Stimulated activated CD4-positive, alpha-beta T cell treated with anti-CD3 and anti-CD28 coated beads, Interleukin-12 subunit alpha, Interleukin-12 subunit beta, amount 100 ng/mL, for 4 hours (primary cell): Measurements from ENCODE around the gene UBE2Z.
"Not testable (repeated sequence)": the region's sequence is repeated elsewhere in the genome, so short reads cannot be mapped to it uniquely, and the experiment has no call there.

Source experiments
- DNase-seq: peaks from one replicate; pipeline ENCODE4 v3.0.0-alpha.2; 2020

The UBE2Z gene

DNA sequence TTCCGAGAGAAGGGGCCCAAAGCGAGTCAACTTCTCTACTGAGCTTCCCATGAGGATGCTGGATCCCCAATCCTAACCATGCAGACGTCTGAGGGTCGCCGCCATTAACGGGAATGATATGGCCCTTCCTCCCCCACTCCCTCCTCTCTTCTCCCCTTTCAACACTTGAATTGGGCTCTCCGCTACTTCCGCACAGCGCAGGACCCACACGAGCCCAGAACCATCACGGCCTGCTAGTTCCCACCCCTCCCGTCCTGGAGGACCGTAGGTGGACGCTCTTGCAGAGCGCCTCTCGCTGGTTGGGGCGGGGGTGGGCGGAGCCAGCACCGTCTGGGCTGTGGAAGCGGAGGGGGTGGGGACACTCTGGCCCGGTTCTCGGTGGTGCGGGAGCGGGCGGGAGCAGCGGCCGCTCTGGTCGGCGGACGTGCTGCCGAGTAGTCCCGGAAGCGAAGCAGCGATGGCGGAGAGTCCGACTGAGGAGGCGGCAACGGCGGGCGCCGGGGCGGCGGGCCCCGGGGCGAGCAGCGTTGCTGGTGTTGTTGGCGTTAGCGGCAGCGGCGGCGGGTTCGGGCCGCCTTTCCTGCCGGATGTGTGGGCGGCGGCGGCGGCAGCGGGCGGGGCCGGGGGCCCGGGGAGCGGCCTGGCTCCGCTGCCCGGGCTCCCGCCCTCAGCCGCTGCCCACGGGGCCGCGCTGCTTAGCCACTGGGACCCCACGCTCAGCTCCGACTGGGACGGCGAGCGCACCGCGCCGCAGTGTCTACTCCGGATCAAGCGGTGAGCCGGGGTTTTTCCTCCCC, at the start of gene UBE2Z:
UBE2Z (plus strand) TSS at position 361 of the 797 bp plus-strand sequence; CDS start at position 458, 97 bp downstream.
- DNase-seq, result peak; percentile 89

DNA sequence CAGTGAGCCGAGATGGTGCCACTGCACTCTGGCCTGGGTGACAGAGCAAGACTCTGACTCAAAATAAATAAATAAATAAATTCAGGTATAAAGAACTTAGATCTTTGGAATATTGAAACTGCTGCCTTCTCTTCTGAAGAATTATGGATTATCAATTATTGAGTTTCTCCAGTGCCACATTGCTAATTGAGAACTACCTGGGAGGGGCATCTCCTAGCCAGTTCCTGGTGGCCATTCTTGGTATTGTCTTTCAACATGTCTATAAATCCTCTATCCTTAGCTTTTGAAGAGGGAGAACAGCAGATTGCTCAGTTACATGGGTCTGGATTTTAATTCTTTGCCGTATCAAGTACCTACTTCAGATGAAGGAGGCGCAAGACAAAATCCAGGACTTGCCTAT, 48.2 kb upstream of the UBE2Z start:
- DNase-seq, result no peak

DNA sequence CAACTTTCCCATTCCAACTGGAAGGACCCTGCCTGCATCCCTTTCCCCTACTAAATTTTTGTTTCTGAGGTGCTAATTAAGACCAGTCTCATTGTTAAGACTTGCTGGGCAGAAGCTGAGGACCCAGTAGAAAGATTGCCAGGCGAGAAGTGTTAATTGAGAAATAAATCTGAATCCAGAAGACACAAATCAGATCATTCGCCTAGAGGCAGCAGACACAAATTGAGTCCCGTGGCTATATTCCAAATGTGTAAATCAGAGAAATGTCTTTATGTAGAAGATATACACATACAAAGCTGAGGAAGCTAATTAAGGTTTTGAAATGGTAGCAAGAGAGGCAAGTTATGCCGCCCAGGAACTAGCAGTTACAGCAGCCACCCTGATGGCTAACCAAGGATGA, 47.8 kb upstream of the UBE2Z start:
- no peak for DNase-seq

DNA sequence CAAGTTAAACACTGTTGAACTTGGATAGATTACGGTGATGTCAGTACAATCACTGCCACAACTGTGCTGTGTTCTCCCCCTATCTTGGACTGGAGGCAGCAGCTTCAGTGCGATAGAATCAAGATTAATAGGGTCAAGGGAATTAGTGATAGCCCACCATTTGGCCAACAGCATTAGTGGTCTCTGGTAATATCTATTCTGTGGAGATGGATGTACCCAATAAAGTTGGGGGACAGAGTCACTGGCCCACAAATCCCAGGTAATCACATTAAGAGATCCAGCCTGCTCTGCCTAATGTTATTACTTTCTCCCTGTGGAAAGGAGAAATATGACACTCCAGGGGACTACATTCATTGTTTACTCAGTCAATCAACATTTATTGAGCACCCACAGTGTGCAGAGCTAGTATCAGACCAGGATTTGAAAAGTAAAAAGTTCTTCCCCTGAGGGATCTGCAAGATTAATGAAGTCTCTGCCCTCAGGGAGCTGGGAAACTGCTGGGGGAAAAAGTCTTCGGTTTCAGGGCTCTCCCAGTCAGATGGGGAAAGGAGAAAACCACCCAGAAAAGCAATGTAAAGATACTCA, 39.2 kb upstream of the UBE2Z start:
- DNase-seq, result no peak

DNA sequence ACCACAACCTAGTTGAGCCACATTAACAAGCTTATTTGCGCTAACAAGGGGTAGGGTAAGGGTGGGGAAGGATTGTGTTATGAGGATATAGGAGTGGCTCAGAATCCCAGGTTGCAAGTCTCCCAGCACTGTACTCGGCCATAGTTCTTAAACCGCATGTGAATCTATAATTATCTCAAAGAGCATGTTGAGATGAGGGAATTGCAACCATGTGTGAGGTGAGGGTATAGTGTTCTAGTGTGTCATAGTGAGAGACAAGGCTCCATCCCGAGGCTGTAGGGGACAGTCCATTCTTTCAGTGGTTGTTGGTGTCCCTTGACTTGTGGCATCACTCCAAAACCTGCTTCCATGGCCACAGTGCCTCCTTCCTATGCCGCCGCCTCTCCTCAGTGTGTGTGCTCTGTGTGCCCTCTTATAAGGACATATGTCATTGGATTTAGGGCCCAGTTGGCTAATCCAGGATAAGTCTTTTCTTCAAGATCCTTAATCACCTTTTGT, 38.3 kb upstream of the UBE2Z start:
- no peak for DNase-seq

DNA sequence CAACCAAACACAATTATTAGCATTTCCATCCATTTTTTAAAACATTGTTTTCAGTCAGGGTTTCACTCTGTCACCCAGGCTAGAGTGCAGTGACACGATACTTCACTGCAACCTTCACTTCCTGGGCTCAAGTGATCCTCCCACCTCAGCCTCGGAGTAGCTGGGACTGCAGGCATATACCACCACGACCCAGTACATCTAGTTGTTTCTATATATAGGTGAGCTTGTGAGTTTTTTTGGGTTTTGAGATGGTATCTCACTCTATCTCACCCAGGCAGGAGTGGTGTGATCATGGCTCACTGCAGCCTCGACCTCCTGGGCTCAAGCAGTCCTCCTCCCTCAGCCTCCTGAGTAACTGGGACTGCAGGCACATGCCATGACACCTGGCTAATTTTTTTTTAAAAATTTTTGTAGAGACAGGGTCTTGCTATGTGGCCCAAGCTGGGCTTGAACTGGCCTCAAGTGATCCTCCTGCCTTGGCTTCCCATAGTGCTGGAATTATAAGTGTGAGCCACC, 37.1 kb upstream of the UBE2Z start:
- no peak for DNase-seq

DNA sequence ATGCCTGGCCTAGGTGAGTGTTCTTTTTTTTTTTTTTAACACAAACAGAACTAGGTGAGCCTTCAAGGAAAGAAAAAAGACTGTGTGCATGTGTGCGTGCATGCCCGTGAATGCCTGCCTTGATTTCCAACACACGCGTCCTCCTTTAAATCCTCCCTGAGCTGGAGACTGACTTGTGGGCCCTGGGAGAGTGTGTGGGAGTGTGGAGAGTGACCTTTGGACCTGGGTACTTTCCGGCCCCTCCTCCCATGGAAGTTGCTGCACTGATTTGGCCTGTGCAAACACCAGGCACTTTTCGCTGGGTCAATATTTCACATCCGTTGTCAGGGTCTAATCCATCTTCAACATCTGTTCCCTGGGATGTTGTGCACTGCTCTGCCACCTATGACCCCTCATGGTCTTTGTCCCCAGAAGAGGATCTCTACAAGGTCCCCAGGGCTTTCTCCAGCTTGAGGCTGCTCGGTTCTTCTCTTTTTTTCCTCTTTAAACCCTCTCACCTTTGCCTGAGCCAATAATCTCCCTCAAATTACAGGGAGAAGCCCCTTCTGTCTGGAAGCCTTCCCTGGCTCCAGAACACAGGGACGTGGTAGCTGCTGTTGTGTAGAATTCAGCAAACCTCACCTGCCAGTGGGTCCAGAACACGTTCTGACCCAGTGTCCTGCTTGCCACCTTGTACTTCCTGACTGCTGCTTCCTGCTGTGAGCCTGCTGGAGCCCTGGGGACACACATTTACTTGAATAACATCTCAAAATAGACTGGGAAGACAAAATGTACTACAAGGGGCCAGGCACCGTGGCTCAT, 36.5 kb upstream of the UBE2Z start:
- no peak for DNase-seq

DNA sequence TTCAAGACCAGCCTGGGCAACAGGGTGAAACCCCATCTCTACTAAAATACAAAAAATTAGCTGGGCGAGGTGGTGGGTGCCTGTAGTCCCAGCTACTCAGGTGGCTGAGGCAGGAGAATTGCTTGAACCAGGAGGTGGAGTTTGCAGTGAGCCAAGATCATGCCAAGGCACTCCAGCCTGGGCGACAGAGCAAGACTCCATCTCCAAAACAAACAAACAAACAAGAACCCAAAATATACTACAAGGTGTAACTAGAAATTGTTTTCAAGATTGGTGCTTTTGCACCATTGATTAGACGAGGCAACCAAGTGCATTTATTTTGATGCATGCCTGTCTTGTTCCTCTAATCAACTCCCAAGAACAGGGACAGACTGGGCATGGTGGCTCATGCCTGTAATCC, 35.8 kb upstream of the UBE2Z start:
- not testable (repeated sequence) for DNase-seq

DNA sequence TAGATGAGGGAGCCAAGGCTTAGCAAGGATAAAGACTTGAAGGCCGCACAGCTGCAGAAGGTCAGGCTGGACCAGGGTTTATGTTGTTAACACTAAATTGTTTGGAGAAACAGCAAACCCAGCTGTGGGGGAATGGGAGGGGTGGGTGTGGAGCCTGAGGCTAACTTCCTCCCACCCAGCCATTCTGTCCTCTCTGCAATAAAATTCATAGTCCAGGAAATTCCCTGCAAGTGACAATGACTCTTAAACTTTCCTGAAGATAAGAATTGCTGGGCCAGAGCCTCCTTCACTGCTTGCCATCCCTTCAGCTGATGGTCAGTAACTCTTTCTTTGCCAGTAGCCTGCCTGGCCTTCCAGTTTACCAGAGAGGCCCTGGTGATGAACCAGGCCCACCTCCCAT, 35.0 kb upstream of the UBE2Z start:
- DNase-seq, result no peak

DNA sequence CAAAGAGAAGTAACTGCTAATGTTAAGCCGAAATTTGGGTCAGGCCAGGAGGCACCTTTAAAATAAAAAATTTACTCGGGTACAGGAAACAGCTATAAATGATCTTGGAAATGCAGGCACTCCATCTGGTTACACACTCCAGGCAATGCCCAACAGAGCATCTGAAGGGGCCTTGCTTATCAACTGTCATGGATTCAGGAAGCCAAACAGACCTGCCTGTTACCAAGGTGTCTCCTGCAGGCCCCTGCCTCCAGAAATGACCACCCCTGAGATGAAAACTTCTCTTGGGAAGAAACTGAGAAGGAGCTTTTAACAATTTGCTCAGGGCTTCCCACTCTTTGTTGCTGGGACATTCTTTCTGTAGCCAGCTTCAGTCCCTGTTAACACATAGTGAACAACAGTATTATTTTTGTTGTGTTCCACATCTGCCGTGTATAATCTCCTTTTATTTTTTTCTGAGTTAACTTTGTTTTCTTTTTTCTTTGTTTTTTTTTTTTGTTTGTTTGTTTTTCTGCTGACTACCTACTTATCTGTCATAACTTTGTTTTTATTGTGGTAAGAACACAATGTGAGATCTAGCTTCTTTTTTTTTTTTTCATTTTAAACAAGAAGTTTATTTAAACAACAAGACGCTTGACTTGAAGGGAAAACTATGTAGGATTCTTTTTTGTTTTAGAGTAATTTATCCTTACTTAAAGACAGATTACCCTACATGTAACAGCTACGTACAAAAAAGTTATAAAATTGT, 34.3 kb upstream of the UBE2Z start:
- DNase-seq, result no peak

DNA sequence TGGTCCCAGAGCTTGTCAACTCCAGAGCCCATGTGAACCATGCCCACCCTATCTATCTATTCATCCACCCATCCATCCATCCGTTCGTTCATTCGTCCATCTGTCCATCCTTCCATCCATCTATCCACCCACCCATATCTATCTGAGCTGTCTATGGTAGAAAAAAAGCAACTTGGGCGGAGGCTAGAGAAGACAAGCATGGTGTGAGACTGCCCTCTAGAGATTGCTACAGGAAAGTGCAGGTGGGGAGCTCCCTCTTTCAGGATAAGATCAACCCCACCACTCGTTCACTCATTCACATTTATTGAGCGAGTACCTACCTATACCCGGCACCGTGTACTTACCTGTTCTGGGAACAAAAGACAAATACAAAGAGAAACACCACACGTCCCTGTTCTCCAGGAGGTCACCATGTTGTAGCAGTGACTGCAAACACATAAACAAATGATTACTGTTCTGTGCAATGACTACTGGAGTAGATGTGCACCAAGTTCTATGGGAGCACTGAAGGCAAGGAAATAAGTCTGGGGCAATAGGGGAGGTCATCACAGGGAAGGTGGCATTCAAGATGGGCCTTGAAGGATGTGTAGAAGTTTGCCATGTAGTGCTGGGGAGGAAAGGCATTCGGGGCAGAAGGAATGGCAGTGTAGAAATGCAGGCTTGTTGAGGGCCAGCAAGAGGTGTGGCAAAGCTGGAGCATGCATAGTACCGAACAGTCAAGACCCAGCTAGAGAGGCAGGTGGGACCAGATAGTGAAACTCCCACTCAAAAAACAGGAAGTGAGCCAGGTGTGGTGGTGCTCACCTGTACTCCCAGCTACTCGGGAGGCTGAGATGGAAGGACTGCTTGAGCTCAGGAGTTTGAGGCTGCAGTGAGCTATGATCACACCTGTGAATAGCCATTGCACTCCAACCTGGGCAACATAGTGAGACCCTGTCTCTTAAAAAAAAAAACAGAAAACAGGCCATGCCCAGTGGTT, 29.0 kb upstream of the UBE2Z start:
- DNase-seq, result peak; percentile 18

DNA sequence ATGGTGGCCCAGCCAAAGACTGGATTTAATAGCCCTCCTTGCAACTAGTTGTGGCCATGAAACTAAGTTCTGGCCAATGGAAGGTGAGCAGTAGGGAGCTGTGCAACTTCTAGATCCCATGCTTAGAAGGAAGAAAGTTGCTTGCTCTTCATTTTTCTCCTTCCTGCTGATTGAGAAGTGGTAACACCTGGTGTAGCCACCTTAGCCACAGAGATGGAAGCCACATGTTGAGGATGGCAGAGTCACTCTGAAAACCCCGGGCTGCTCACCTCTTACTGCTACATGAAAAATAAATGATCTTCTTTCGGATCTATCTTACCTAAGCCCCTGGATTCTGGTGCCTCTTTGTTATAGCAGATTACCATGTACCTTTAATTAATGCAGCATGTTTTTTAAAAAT, 25.9 kb upstream of the UBE2Z start:
- DNase-seq, result no peak

DNA sequence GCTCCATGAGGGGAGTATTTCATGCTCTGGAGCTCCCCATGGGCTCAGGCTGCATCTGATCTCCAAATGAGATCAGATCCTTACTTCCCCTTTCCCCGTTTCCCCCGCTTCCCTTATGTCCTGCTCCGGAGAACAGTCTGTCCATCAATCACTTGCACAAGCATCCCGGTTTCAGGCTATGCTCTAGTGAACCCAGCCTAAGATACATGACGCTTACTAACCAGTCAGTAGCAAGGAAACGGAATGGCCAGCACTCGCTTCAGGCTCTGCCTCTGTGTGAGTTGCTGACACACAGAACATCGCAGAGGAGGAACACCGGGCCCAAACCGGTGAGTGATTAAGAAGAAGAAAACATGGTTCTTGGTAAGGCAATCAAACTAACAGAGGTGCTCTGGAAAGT, 25.0 kb upstream of the UBE2Z start:
- no peak for DNase-seq

DNA sequence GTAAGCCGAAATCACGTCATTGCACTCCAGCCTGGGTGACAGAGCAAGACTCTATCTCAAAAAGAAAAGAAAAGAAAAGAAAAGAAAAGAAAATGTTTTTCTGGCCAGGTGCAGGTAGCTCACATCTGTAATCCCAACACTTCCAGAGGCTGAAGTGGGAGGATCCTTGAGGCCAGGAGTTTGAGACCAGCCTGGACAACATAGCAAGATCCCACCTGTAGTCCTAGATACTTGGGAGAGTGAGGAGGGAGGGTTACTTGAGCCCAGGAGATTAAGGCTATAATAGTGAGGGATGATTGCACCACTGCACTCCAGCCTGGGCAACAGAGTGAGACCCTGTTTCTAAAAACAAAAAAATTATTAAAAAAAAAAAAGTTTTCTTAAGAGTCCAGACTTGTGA, 18.1 kb upstream of the UBE2Z start:
- DNase-seq, result no peak

DNA sequence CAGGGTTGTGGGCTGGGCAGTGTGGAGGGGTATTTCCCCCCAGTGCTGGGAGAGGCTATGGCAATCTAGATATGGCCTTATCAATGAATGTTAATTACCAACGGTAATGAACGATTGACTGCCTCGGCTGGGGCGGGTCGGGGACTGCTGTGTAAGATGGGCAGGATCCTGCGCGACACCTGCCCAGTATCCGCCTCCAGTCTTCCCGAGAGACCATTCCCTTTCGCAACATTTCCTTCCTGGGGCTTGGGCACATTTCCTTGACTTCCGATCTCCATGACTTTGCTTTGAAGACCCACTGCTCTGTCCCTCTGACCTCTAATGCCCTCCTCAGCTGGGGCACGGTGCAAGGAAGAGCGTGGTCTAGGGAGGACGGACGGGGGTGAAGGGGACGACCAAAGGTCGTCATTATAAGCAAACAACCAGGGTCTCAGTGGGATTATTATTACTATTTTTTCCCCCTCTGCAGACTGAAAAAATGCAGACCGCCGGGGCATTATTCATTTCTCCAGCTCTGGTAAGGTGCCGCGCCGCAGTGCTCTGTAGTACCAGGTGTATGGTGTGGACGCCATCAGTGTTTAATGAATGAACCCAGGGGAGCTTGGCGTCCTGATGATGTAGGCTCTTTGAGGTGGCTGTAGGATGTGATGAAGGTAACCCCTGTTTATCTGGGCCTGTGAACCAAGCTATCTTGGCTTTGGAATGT, 15.1 kb upstream of the UBE2Z start:
- DNase-seq, result no peak

DNA sequence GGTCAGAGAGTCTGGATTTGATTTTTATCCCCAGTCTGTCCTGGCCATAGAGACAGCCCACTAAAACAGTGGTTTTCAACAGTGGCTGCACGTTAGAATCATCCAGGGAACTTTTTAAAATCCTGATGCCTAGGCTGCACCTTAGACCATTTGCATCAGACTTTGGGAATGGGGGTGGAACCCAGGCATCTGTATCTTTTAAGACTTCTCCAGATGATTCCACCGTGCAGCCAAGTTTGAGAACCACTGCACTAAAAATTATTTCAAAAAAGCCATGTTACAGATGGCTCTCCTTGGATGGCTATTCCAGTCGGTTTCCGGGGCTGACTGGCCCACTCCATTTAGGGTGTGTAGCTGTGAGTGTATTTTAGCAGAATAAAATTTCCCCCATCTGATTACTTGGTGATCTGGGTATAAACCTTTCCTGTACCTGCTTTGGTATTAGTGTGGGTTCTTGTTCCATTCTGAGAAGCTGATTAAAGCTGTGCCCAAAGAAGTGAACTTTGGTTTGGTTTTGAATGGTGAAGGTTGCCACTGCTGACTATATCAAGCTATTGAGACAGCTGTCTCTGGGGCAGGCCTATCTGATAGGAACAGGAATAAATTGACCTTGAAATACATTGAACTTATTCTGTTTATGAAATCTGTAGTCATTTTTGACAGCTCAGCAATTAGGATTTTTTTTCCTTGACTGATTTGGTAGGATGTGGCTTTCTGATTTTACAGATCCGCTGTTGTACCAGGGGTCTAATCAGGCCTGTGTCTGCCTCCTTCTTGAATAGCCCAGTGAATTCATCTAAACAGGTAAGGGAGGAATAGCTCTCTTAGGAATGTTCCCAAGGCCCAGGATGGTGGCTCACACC, 14.3 kb upstream of the UBE2Z start:
- DNase-seq, result no peak

DNA sequence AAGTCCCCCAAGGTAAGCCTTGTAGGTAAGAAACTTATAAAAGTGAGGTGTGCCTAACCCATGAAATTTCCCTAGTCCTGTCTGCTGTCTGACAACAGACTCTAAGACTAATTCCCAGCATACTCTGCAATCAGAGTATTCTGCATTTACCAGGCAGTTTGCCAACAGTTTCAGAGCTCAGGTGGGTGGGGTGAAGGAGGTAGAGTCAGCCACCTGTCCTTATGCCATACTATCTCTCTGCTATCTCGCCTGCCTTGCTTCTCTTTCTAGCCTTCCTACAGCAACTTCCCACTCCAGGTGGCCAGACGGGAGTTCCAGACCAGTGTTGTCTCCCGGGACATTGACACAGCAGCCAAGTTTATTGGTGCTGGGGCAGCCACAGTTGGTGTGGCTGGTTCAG, 13.3 kb upstream of the UBE2Z start:
- no peak for DNase-seq

DNA sequence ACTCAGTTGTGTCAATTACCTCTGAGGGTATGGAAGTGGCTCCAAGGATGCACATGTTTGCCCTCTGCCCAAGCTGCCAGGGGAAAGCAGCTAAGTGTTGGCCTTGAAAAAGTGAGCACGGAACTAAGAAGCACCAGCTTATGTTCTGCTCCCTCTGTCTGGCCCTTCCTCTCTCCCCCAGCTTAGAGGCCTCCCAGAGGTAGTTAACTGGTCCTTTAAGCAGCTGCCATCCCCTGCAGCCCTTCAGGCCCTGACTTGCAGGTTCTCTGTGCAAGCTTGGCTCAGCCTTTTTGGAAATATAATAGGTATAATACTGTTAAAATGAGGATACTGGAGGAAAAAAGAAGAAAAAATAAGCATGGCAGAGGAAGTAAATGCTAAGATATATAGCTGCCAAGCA, 7.0 kb upstream of the UBE2Z start:
- DNase-seq, result no peak

DNA sequence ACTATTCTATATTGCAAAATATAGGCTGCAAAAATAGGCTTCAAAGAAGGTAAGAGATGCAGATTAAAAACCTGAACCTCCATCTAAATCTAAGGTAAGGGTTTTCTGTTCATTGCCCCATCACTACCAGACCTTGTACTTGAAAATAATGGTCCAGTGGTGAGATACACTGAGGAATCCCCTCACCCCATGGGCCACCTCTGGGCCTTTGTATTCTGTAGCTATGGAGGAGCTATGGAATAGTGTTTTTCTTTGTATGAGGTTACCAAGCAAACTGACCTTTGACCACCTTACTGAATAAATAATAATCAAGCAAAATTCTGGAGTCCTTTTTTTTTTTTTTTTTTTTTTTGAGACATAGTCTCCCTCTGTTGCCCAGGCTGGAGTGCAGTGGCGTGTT, 4.8 kb upstream of the UBE2Z start:
- no peak for DNase-seq

DNA sequence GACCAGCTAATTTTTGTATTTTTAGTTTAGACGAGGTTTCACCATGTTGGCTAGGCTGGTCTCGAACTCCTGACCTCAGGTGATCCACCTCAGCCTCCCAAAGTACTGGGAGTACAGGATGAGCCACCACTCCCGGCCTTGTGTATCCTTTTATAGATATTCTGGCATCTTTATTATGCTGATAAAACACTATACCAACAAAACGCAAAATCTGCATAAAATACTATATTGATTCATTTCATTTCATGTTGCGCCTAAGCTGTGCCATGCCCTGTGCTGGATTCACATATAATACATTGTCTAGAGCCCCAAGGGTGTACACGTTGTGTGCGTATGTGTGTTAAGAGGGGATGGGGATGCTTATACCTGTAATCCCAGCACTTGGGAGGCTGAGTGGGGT, 3.8 kb upstream of the UBE2Z start:
- DNase-seq, result no peak
